ENCODE measurements around the gene CFAP61.

DNA sequence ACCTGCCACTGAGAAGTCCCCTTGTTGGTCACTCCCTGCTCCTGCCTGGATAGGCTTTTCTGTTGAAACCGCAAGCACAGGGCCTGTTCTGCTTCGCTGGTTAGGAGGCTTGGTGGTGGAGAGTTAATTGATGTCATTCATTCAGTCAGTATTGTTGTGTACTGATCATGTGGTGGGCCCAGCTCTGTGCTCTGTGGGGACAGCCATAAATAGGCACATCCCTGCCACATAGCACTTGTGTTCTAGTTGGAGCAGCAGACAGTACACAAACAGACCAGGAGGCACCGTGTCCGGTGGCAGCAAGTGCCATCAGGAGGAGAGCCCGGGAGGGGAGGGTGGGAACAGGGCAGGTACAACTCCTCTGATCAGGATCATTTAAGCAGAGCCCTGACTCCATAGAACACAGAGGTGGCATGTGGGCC is 160.4 kb downstream of the CFAP61 start:
- TF ChIP-seq, protein P1, sequence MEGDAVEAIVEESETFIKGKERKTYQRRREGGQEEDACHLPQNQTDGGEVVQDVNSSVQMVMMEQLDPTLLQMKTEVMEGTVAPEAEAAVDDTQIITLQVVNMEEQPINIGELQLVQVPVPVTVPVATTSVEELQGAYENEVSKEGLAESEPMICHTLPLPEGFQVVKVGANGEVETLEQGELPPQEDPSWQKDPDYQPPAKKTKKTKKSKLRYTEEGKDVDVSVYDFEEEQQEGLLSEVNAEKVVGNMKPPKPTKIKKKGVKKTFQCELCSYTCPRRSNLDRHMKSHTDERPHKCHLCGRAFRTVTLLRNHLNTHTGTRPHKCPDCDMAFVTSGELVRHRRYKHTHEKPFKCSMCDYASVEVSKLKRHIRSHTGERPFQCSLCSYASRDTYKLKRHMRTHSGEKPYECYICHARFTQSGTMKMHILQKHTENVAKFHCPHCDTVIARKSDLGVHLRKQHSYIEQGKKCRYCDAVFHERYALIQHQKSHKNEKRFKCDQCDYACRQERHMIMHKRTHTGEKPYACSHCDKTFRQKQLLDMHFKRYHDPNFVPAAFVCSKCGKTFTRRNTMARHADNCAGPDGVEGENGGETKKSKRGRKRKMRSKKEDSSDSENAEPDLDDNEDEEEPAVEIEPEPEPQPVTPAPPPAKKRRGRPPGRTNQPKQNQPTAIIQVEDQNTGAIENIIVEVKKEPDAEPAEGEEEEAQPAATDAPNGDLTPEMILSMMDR (conservative IDR thresholded peaks at IDR 0.05) = no peak
- TF ChIP-seq ZFX (IDR thresholded peaks at IDR 0.05) = no peak

Data from C4-2B (cell line).